T-cell (primary cell): ENCODE measurements around the gene TMEM179. TPM values are rescaled to one million over a fixed set of nuclear protein-coding genes. Genes with fewer than 3 reads are reported as not detected.

Experiments
- ATAC-seq, 4 experiments: fragments of 200-7000 bp in 3 of 4; fragments of 150-1000 bp in 1 of 4; cut with Tn5 transposase; replicated peaks in 1 of 4; 1 replicate in 3 of 4; 2 replicates in 1 of 4; pipeline ENCODE4 v1.10.0; 2021; ENCODE audit warnings: moderate library complexity in 3 of 4, mild to moderate bottlenecking in 2 of 4, moderate number of reproducible peaks in 1 of 4
- CTCF ChIA-PET, 2 donors: fragments of 300-600 bp; sonication (Branson Sonifier 250); formaldehyde crosslinking; loops; one replicate each; lab custom pipeline; 2022; ENCODE audit warnings: antibody characterized with exemption in 2 of 2; lab: Charles Lee
- POLR2A ChIA-PET, 2 donors: fragments of 300-600 bp; sonication (Branson Sonifier 250); formaldehyde crosslinking; loops; one replicate each; lab custom pipeline; 2022; ENCODE audit warnings: antibody characterized with exemption in 2 of 2; lab: Charles Lee
- DNase-seq, 35 experiments: peaks; one replicate each; pipeline versions ENCODE4 v3.0.0 to v3.0.0-alpha.2; 2013 to 2023
- H3K27ac ChIP-seq: one replicate; pipeline ENCODE4 v1.5.1; 2013; ENCODE audit warnings: low read length
- H3K27me3 ChIP-seq, 2 experiments: replicated peaks in 1 of 2; 1 replicate in 1 of 2; 2 replicates in 1 of 2; pipeline versions ENCODE4 v1.6.1 to v1.7.0; 2013; ENCODE audit warnings: low read length in 1 of 2, mixed read lengths in 1 of 2; ENCODE audit not compliant: control insufficient read depth in 2 of 2, insufficient read depth in 2 of 2; ENCODE audit errors: extremely low read depth in 1 of 2
- H3K36me3 ChIP-seq, 2 donors: 1 replicate in 1 of 2; 2 replicates in 1 of 2; pipeline versions ENCODE4 v1.6.1 to v1.7.0; 2013; ENCODE audit warnings: low read length in 1 of 2; ENCODE audit not compliant: control insufficient read depth in 2 of 2, insufficient read depth in 1 of 2; ENCODE audit errors: extremely low read depth in 1 of 2
- H3K4me1 ChIP-seq, 2 experiments: 1 replicate in 1 of 2; 2 replicates in 1 of 2; pipeline versions ENCODE4 v1.6.1 to v1.7.0; 2013; ENCODE audit warnings: low read length in 2 of 2, mixed read lengths in 1 of 2; ENCODE audit not compliant: insufficient read depth in 2 of 2, control insufficient read depth in 1 of 2; ENCODE audit errors: extremely low read depth in 1 of 2
- H3K4me3 ChIP-seq, 2 donors: 1 replicate in 1 of 2; 2 replicates in 1 of 2; pipeline versions ENCODE4 v1.5.1 to v1.7.0; 2013; ENCODE audit warnings: mild to moderate bottlenecking in 2 of 2, low read length in 1 of 2, moderate library complexity in 1 of 2; ENCODE audit not compliant: control insufficient read depth in 1 of 2; ENCODE audit errors: extremely low read depth in 1 of 2
- H3K9me3 ChIP-seq: 2 replicates; pipeline ENCODE4 v1.7.0; 2013
- H3K27ac Mint-ChIP-seq, 2 donors: one replicate each; pipeline ENCODE4 v1.8.0; 2020 to 2021; ENCODE audit warnings: mild to moderate bottlenecking in 2 of 2, mixed read lengths in 2 of 2
- H3K27me3 Mint-ChIP-seq, 2 donors: one replicate each; pipeline ENCODE4 v1.8.0; 2021 to 2022; ENCODE audit warnings: mixed read lengths in 2 of 2
- H3K36me3 Mint-ChIP-seq: one replicate; pipeline ENCODE4 v1.8.0; 2021; ENCODE audit warnings: mixed read lengths
- H3K4me1 Mint-ChIP-seq, 3 donors: one replicate each; pipeline ENCODE4 v1.8.0; 2020 to 2022; ENCODE audit warnings: mixed read lengths in 3 of 3, mild to moderate bottlenecking in 1 of 3
- H3K4me3 Mint-ChIP-seq, 3 donors: one replicate each; pipeline ENCODE4 v1.8.0; 2020 to 2022; ENCODE audit warnings: mild to moderate bottlenecking in 3 of 3, mixed read lengths in 3 of 3, moderate library complexity in 3 of 3
- H3K9me3 Mint-ChIP-seq, 3 donors: one replicate each; pipeline ENCODE4 v1.8.0; 2020 to 2022; ENCODE audit warnings: mixed read lengths in 3 of 3
- WGBS: methylation state at CpG from one replicate; pipeline ENCODE4 v1.1.5; 2013; ENCODE audit warnings: missing lambda C conversion rate; ENCODE audit not compliant: insufficient coverage; 5-methylcytosine and 5-hydroxymethylcytosine counted together
- total RNA-seq, 35 experiments: library from RNA in 6 of 35; stranded (reverse) in 6 of 35; fragments of 120-200 nt in 1 of 35; gene quantifications; one replicate each; pipeline versions ENCODE4 v1.2.1 to v1.2.4 and lab custom pipeline; 2013 to 2026

TMEM179 gene
- total RNA-seq, 5 donors from 2014 or later (not counting 1 experiment from before 2014, with no cell fraction given): not detected

DNA sequence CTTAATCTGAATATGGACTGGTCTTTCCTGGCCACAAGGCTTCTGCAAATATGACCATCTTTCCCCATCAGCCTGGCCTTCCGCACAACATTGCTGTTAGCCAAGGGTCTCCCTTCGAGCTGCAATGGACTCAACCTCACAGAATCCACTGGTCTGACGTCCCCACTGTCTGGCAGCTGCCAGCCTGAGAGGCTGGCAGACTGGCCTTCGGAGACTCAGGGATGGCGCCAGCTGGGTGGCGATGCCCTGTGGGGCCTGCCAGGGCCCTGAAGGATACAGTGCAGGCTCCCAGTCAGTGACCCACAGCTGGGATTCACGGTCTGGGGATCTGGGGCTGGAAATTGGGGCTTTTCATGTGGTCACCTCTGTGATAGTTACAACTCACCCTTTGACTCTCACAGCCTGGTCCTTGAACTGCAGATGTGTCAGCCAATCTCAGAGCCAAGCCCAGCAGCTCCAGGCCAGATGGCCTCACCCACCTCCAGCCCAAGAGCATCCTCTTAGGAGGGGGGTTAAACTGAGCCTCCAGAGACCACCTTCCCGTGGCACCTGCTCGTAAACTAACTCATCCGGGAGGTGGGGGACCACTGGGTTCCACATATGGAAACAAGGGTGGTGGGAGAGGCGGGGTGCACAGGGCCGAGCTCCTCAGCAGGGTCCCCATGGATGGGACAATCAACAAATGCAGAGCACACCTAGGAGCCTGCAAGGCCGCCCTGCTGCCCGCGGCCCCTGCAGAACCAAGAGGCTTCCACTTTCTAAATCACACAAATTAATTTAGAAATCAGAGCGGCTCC is 46.1 kb downstream of the TMEM179 start:
- H3K9me3 Mint-ChIP-seq: no peaks in the 10 kb centered on the region
- 73% methylated on average over 11 of the region's 16 CpGs for WGBS

DNA sequence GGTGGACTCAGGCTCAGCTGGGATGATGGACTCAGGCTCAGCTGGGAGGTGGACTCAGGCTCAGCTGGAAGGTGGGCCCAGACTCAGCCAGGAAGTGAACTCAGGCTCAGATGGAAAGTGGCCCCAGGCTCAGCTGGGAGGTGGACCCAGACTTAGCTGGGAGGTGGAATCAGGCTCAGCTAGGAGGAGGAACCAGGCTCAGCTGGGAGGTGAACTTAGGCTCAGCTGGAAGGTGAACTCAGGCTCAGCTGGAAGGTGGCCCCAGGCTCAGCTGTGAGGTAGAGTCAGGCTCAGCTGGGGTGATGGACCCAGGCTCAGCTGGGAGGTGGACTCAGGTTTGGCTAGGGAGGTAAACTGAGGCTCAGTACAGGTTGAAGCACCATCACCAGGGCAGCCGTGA is 46.8 kb downstream of the TMEM179 start:
- 88% methylated on average over 1 of the region's 1 CpG for WGBS
- H3K36me3 ChIP-seq: no peaks in the 10 kb centered on the region
- POLR2A ChIA-PET: no interaction called here
- H3K4me1 Mint-ChIP-seq: no peaks in the 10 kb centered on the region
- H3K9me3 ChIP-seq: no peaks in the 10 kb centered on the region
- peaks cover 3 to 14% of the 10 kb centered on the region in 2 donors for H3K27me3 Mint-ChIP-seq
- H3K27me3 ChIP-seq: peaks cover 0 to 43% of the 10 kb centered on the region in 2 experiments
- H3K36me3 Mint-ChIP-seq: no peaks in the 10 kb centered on the region
- H3K27ac ChIP-seq: no peak overlapping the region
- H3K9me3 Mint-ChIP-seq: no peaks in the 10 kb centered on the region
- H3K4me3 ChIP-seq: no peak overlapping the region
- CTCF ChIA-PET: no interaction called here
- H3K27ac Mint-ChIP-seq: no peak overlapping the region
- no peaks in the 10 kb centered on the region for H3K4me1 ChIP-seq
- ATAC-seq: peak in 1 of 4 experiments; percentile 26
- no peak for DNase-seq
- H3K4me3 Mint-ChIP-seq: no peak overlapping the region

More for the DNA sequence above, 46.1 kb downstream of the TMEM179 start:
- Histone ChIP-seq H3K27me3 (peaks cover 0 to 46% of the 10 kb centered on the region in 2 experiments), H3K9me3 (no peaks in the 10 kb centered on the region), H3K27ac (no peak overlapping the region), H3K4me3 (no peak overlapping the region), H3K36me3 (no peaks in the 10 kb centered on the region), H3K4me1 (no peaks in the 10 kb centered on the region)
- POLR2A ChIA-PET: no interaction called here
- peaks cover 3 to 8% of the 10 kb centered on the region in 2 donors for H3K27me3 Mint-ChIP-seq
- H3K27ac Mint-ChIP-seq: no peak overlapping the region
- no peak for DNase-seq
- H3K4me1 Mint-ChIP-seq: no peaks in the 10 kb centered on the region
- H3K36me3 Mint-ChIP-seq: no peaks in the 10 kb centered on the region
- ATAC-seq: no peak
- CTCF ChIA-PET: no interaction called here
- H3K4me3 Mint-ChIP-seq: no peak overlapping the region

DNA sequence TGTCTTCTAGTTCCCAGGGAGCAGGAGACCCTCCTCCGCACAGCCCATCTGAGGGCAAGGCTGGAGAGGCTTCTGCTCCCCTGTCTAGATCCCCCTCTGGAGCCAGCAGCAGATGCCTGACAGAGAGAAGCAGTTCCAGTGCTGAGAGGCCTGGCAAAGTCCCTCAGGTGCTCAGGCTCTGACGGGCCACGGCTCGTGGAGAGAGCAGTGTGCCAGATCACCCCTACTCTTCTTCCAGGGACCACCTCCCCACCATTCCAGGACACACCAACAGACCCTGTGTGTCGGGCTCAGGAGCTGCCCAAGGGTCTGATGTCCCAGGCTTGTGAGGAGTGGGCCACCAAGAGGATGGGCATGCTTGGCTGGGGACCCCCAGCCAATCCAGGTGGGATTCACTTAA is 47.5 kb downstream of the TMEM179 start:
- Histone ChIP-seq H3K27me3 (peaks cover 0 to 44% of the 10 kb centered on the region in 2 experiments), H3K27ac (no peak overlapping the region), H3K36me3 (no peaks in the 10 kb centered on the region), H3K4me1 (no peaks in the 10 kb centered on the region), H3K4me3 (no peak overlapping the region), H3K9me3 (no peaks in the 10 kb centered on the region)
- Mint-ChIP-seq H3K4me3 (no peak overlapping the region), H3K36me3 (no peaks in the 10 kb centered on the region), H3K27ac (no peak overlapping the region), H3K9me3 (no peaks in the 10 kb centered on the region), H3K4me1 (no peaks in the 10 kb centered on the region), H3K27me3 (peaks cover 3 to 19% of the 10 kb centered on the region in 2 donors)
- ChIA-PET CTCF (no interaction called here), POLR2A (no interaction called here)
- ATAC-seq (no peak), DNase-seq (no peak)
- WGBS: 71% methylated on average over 1 of the region's 5 CpGs

DNA sequence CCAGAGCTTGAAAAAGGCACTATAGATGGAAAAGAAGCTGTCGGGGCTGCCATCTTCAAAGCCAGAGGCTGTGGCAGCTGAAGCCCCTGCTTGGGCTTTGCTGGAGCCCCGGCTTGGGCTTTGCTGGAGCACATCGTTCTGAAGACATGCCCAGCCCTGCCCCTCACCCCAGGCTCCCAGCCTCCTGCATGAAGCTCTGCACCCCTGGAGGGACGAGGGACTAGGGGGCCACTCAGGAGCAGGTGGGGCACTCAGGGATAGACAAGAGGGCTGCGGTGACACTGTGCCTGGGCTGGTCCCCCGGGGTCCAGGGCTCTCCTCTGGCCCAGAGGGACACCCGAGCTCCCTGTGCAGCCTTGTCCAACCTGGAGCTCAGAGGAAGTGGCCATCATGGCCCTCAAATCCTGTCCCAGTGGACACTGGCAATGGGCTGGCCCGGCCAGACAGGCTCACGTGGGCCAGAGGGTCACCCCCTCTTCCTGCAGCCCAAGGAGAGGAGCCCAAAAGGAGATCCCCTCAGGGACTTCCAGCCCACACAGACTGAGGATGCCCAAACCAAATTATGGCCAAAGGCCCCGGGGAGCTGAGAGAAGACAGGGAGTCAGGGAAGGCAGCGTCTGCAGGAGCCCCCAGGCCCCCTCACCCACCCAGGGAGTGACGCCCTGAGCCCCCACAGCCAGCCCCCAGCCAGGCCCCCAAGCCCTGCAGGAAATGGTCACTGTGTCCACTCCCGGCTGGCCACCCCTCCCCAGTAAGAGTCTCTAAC is 48.1 kb downstream of the TMEM179 start:
- no peak for DNase-seq
- Mint-ChIP-seq H3K27ac (no peak overlapping the region), H3K4me3 (no peak overlapping the region), H3K9me3 (no peaks in the 10 kb centered on the region), H3K4me1 (no peaks in the 10 kb centered on the region), H3K27me3 (peaks cover 3 to 15% of the 10 kb centered on the region in 2 donors), H3K36me3 (no peaks in the 10 kb centered on the region)
- Histone ChIP-seq H3K4me3 (no peak overlapping the region), H3K27ac (no peak overlapping the region), H3K9me3 (no peaks in the 10 kb centered on the region), H3K36me3 (no peaks in the 10 kb centered on the region), H3K27me3 (peaks cover 0 to 44% of the 10 kb centered on the region in 2 experiments), H3K4me1 (no peaks in the 10 kb centered on the region)
- no peak for ATAC-seq
- ChIA-PET CTCF (interaction anchor here (0.6 kb wide), 2 partner anchors 108 to 482 kb away, joined by 3 to 6 read pairs; no protein-coding TSS in a partner anchor), POLR2A (no interaction called here)
- 63% methylated on average over 9 of the region's 13 CpGs for WGBS

DNA sequence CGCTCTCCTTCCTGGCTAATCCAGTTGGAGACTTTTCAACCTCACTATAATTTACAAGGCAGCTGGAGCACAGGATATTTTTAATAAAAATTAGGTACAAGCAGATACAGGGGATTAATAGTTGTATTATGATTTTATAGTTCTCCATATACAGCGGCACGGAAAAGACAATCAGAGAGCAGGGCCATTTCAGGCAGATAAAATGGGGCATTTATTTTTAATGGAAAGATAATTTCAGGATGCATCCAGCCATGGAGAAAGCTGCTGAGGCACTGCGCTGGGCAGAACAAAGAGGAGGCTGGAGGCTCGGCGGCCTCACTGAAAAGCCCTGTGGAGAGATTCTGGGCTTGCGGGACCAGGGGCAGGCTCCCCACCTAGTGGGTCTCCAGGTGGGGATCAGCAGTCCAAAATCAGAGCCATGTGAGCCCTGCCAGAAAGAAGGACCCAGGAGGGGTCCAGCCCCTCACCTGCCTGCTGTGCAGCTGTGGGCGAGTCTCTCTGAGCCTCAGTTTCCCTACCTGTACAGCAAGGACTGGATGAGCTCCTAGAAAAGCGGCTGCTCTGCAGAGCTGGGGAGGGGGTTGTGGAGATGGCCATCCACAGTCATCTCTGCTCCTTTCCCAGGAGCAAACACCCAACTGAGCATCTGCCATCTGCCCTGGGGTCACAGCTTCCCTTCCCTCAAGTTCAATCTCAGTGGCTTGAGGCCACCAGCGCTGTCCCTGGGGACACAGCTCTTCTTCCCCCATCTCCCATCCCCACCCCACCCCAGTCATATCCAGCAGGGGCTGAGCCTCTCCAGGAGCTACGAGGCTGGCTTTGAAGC is 48.9 kb downstream of the TMEM179 start:
- ATAC-seq: no peak

More for the DNA sequence above, 48.9 kb downstream of the TMEM179 start:
- Histone ChIP-seq H3K9me3 (no peaks in the 10 kb centered on the region), H3K4me1 (no peaks in the 10 kb centered on the region), H3K36me3 (no peaks in the 10 kb centered on the region), H3K27ac (no peak overlapping the region), H3K4me3 (no peak overlapping the region), H3K27me3 (peaks cover 0 to 44% of the 10 kb centered on the region in 2 experiments)
- H3K4me3 Mint-ChIP-seq: no peak overlapping the region
- H3K4me1 Mint-ChIP-seq: no peaks in the 10 kb centered on the region
- no peak overlapping the region for H3K27ac Mint-ChIP-seq
- 85% methylated on average over 8 of the region's 11 CpGs for WGBS
- POLR2A ChIA-PET: no interaction called here
- H3K36me3 Mint-ChIP-seq: no peaks in the 10 kb centered on the region
- no peaks in the 10 kb centered on the region for H3K9me3 Mint-ChIP-seq
- H3K27me3 Mint-ChIP-seq: peaks cover 3 to 18% of the 10 kb centered on the region in 2 donors
- DNase-seq: no peak
- CTCF ChIA-PET: interaction anchor here (0.6 kb wide), 2 partner anchors 107 to 481 kb away, joined by 3 to 6 read pairs; no protein-coding TSS in a partner anchor
